HL-60 (cell line): ENCODE results near the gene HOXA11.

Experiments
- DNase-seq, 2 experiments: peaks; one replicate each; pipeline ENCODE4 v3.0.0-alpha.2; 2010 to 2020; ENCODE audit warnings: low read depth in 1 of 2, low spot score in 1 of 2
- H3K27ac ChIP-seq: fragments of 250-450 bp; sonication (Bioruptor Pico); replicated peaks from 2 replicates; pipeline ENCODE4 v1.5.1; 2020; ENCODE audit warnings: mild to moderate bottlenecking, moderate library complexity
- H3K27me3 ChIP-seq: fragments of 250-450 bp; sonication (Bioruptor Pico); 2 replicates; pipeline ENCODE4 v1.5.1; 2021; ENCODE audit warnings: mild to moderate bottlenecking, moderate library complexity; ENCODE audit not compliant: insufficient read depth, poor library complexity, severe bottlenecking
- H3K4me3 ChIP-seq: replicated peaks from 2 replicates; pipeline ENCODE4 v1.5.1; 2011; ENCODE audit warnings: mild to moderate bottlenecking, control low read depth, low read length; ENCODE audit not compliant: insufficient read depth
- GABPA ChIP-seq: IDR thresholded peaks from 2 replicates; pipeline ENCODE4 v1.6.1; 2012; ENCODE audit warnings: low read depth
- POLR2AphosphoS5 ChIP-seq: IDR thresholded peaks from 2 replicates; pipeline ENCODE4 v1.6.1; 2012; ENCODE audit warnings: low read depth
- SPI1 ChIP-seq: IDR thresholded peaks from 2 replicates; pipeline ENCODE4 v1.6.1; 2012; ENCODE audit warnings: low read depth, mild to moderate bottlenecking, borderline replicate concordance
- TF ChIP-seq, protein P1 (sequence below): IDR thresholded peaks from one replicate; pipeline ENCODE4 v1.5.1; 2011; ENCODE audit warnings: low read length, control low read depth, inconsistent platforms; ENCODE audit not compliant: insufficient read depth
- TF ChIP-seq, protein P2 (sequence below): IDR thresholded peaks from 2 replicates; pipeline ENCODE4 v1.6.1; 2012; ENCODE audit warnings: low read depth; ENCODE audit not compliant: insufficient replicate concordance

Gene HOXA11

DNA sequence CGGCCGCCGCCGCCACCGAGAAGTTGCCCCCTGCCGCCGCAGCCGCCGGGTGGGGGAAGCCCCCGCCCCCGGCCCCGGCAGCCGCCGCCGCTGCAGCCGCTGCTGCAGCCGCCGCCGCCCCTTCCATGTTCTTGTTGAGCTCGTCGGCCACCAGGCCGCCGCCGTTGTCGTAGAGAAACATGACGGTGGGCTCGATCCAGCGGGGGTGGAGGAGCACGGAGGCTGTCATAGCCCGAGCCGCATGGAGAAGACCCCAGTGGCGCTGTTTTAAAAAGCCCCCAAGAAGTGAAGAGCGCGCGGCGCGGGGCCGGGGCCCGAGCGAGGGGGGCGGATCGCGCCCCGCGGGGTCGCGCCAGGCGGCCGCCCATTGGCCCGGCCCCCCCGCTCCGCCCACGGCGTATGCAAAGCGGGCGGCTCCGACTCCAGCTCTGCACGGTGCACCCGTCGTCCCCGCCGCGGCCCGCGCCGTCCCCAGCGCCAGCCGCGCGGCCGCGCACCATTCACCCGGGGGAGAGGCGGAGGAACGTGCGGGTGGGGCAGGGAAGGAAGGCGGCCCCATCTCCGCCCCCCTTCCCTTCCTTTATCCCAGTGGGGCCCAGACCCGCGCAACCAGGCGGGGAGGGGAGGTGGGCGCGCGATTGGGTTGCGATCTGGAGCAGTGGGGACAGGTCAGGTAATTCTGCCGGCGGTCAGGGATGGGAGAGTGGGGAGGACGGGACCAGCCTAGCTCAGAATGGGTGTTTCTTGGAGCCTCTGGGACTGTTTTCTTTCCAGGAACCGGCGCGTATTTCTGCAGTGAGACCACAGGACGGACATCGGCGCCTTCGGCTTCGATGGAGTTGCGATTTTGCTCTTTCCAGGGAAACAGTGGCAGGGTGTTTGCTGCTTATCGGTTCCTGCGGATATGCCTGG, 15.1 kb upstream of the HOXA11 start, which contains the start of gene HOXA13:
Gene HOXA13, minus strand, starts transcription at position 243 of the 912 bp plus-strand sequence. Its CDS starts 14 bp downstream, at position 229.
- H3K27ac ChIP-seq, result no peak within 1 kb of the TSS
- peaks cover 71% of the 10 kb centered on the region for H3K27me3 ChIP-seq
- H3K4me3 ChIP-seq, result peak within 1 kb of the TSS; percentile 50
- DNase-seq, result no peak
- TF ChIP-seq GABPA (no peak), SPI1 (no peak), POLR2AphosphoS5 (no peak)
- TF ChIP-seq, protein P1, sequence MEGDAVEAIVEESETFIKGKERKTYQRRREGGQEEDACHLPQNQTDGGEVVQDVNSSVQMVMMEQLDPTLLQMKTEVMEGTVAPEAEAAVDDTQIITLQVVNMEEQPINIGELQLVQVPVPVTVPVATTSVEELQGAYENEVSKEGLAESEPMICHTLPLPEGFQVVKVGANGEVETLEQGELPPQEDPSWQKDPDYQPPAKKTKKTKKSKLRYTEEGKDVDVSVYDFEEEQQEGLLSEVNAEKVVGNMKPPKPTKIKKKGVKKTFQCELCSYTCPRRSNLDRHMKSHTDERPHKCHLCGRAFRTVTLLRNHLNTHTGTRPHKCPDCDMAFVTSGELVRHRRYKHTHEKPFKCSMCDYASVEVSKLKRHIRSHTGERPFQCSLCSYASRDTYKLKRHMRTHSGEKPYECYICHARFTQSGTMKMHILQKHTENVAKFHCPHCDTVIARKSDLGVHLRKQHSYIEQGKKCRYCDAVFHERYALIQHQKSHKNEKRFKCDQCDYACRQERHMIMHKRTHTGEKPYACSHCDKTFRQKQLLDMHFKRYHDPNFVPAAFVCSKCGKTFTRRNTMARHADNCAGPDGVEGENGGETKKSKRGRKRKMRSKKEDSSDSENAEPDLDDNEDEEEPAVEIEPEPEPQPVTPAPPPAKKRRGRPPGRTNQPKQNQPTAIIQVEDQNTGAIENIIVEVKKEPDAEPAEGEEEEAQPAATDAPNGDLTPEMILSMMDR, result no peak
- TF ChIP-seq, protein P2, sequence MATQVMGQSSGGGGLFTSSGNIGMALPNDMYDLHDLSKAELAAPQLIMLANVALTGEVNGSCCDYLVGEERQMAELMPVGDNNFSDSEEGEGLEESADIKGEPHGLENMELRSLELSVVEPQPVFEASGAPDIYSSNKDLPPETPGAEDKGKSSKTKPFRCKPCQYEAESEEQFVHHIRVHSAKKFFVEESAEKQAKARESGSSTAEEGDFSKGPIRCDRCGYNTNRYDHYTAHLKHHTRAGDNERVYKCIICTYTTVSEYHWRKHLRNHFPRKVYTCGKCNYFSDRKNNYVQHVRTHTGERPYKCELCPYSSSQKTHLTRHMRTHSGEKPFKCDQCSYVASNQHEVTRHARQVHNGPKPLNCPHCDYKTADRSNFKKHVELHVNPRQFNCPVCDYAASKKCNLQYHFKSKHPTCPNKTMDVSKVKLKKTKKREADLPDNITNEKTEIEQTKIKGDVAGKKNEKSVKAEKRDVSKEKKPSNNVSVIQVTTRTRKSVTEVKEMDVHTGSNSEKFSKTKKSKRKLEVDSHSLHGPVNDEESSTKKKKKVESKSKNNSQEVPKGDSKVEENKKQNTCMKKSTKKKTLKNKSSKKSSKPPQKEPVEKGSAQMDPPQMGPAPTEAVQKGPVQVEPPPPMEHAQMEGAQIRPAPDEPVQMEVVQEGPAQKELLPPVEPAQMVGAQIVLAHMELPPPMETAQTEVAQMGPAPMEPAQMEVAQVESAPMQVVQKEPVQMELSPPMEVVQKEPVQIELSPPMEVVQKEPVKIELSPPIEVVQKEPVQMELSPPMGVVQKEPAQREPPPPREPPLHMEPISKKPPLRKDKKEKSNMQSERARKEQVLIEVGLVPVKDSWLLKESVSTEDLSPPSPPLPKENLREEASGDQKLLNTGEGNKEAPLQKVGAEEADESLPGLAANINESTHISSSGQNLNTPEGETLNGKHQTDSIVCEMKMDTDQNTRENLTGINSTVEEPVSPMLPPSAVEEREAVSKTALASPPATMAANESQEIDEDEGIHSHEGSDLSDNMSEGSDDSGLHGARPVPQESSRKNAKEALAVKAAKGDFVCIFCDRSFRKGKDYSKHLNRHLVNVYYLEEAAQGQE, result no peak

DNA sequence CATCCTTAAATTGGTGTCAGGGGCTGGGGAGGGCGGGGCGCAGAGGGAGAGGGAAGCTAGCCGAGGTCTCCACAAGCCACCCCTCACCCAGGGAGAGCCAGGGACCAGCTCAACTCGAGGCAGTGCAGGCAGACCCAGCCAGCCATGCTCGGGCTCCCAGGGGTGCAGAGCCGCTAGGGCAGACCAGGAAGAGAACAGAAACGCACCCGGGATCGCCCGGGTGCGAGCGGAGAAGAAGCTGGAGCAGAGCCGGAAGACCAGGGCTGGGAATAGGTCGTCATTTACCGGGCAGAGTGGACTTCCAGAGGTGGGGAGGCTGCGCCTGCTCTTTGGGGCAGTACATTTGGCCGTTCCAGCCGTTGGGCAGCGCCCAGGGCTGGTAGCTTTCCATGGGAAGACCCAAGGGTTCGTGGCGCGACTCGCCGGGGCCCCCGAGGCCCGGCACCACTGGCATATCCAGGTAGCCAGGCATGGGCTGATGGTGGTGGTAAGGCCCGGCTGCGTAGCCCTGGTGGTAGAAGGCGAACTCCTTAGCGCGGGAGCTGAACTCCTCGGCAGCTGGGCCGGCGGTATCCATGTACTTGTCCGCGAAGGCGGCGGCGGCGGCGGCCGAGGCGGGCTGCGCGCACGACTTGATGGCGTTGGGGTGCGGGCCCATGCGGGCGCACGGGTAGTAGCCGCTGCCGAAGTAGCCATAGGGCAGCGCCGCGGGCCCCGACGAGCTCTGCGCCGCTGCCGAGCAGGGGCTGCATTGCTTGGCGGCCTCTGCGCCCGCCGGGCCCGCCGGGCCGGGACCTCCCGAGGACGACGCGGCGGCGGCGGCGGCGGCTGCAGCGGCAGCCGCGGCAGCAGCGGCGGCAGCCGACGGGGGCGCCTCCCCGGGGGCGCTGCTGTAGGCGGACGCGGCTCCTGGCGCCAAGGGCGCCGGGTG, 14.1 kb upstream of the HOXA11 start:
- TF ChIP-seq POLR2AphosphoS5, result no peak
- TF ChIP-seq, protein P1, result no peak
- TF ChIP-seq, protein P2, result no peak
- no peak for DNase-seq
- Histone ChIP-seq H3K27me3 (peaks cover 71% of the 10 kb centered on the region), H3K27ac (no peak overlapping the region), H3K4me3 (peak overlapping the region; percentile 22; the same call in 1 of the 2 replicates)

DNA sequence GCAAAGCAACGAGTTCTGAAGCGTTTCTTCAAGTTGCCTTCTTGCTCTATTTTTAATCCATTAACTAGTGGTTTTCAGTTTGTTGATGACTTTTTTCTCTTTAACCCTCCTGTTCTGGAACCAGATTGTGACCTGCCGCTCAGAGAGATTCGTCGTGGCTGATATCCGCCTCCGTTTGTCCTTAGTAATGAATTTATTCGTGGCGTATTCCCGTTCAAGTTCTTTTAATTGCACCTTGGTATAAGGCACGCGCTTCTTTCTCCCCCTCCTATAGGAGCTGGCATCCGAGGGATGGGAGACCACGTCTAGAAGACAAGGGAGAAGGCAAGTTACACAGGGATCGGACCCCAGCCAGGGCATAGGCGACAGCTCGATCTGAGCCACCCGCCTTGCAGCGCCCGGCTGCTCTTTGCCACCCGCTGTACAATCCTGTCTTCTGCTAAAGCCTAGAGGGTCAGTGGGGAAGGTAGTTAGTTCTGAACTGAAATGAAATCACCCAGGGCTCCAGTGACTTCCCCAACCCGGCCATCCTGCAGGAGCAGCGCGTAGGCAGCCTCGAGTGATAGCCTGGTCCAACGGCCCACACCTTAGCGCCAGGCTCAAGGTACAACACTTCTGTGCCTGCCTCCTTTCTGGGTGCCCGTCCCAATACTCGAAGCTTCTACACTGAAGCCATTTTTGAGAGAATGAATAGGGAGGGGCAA, 13.3 kb upstream of the HOXA11 start:
- TF ChIP-seq GABPA (no peak), POLR2AphosphoS5 (no peak), SPI1 (no peak)
- TF ChIP-seq, protein P2, result no peak
- TF ChIP-seq, protein P1, result no peak
- H3K27me3 ChIP-seq, result peaks cover 71% of the 10 kb centered on the region
- no peak for DNase-seq
- H3K27ac ChIP-seq, result no peak overlapping the region
- no peak overlapping the region for H3K4me3 ChIP-seq
